Subcutaneous adipose tissue (tissue), 4 donors: ENCODE data around the gene TSGA10IP. TPM values are rescaled to one million over a fixed set of nuclear protein-coding genes. Genes with fewer than 3 reads are reported as not detected.

Experiments used
- CTCF ChIP-seq: fragments of 450-650 bp; IDR thresholded peaks from one replicate; pipeline ENCODE4 v1.5.1; 2016; ENCODE audit warnings: low read depth, mild to moderate bottlenecking, control low read depth, antibody characterized with exemption, moderate library complexity
- total RNA-seq, 4 donors: library from RNA; depleted of rRNA; stranded (reverse); fragments of >200 nt; gene quantifications; one replicate each; pipeline ENCODE4 v1.1.0, GENCODE V29; 2016

Gene TSGA10IP
- total RNA-seq, 4 donors from 2014 or later: not detected

GRCh38 chr11:65962141-65962564 lies 16.9 kb downstream of the TSGA10IP start:
- TF ChIP-seq CTCF: no peak

- no peak for TF ChIP-seq CTCF
Observed at GRCh38 chr11:65964906-65965305, 19.6 kb downstream of the TSGA10IP start.

GRCh38 chr11:65965986-65966762 lies 20.9 kb downstream of the TSGA10IP start:
- no peak for TF ChIP-seq CTCF

- no peak for TF ChIP-seq CTCF
Observed at GRCh38 chr11:65967329-65967934, 22.2 kb downstream of the TSGA10IP start.

- TF ChIP-seq CTCF: no peak
Observed at GRCh38 chr11:65968600-65969482, 23.6 kb downstream of the TSGA10IP start.

GRCh38 chr11:65972116-65972515 lies 26.8 kb downstream of the TSGA10IP start:
- no peak for TF ChIP-seq CTCF
